Measurements from ENCODE around the gene SCNN1A. TPM values are rescaled to one million over a fixed set of nuclear protein-coding genes. Genes with fewer than 3 reads are reported as not detected.

The SCNN1A gene
- total and polyA plus RNA-seq, 7 donors = 0.82 to 169 (median 7.2) TPM

GRCh38 chr12:6367065-6367968 is 8.0 kb downstream of the SCNN1A start:
- intact Hi-C loops (cut with DNase I) = loop anchor here (2.0 kb wide), 1 partner anchor 15 kb away; no protein-coding TSS in a partner anchor
- H3K4me3 ChIP-seq = no peak overlapping the region
- H3K36me3 ChIP-seq = no peaks in the 10 kb centered on the region
- peak overlapping the region; percentile 25 to 60 (median 32) for H3K27ac ChIP-seq
- H3K4me1 ChIP-seq = peaks cover 0 to 44% (median 20%) of the 10 kb centered on the region in 4 donors
- no peak for DNase-seq
- WGBS, 2 donors = 55 to 57% methylated on average over 11 of the region's 11 CpGs
- TF ChIP-seq CTCF (IDR thresholded peaks at IDR 0.05) (peak in 1 of 4 experiments; percentile 7), POLR2A (IDR thresholded peaks at IDR 0.05) (no peak), EP300 (IDR thresholded peaks at IDR 0.05) (no peak), POLR2AphosphoS5 (IDR thresholded peaks at IDR 0.05) (no peak)
- no peaks in the 10 kb centered on the region for H3K9me3 ChIP-seq
- H3K27me3 ChIP-seq = no peaks in the 10 kb centered on the region

- DNase-seq = no peak
- WGBS, 2 donors = 4 to 15% methylated on average over 15 of the region's 15 CpGs
- intact Hi-C loops (cut with DNase I) = no loop called here
- Histone ChIP-seq H3K4me1 (peaks cover 0 to 41% (median 21%) of the 10 kb centered on the region in 4 donors), H3K9me3 (no peaks in the 10 kb centered on the region), H3K36me3 (no peaks in the 10 kb centered on the region), H3K27ac (peak overlapping the region; percentile 85 to 98 (median 94)), H3K4me3 (peak overlapping the region; percentile 53 to 83 (median 62)), H3K27me3 (no peaks in the 10 kb centered on the region)
- TF ChIP-seq EP300 (IDR thresholded peaks at IDR 0.05) (no peak), POLR2AphosphoS5 (IDR thresholded peaks at IDR 0.05) (peak; percentile 35 to 67 (median 48)), CTCF (IDR thresholded peaks at IDR 0.05) (no peak), POLR2A (IDR thresholded peaks at IDR 0.05) (peak in 1 of 2 donors; percentile 25)
These were observed 11.4 kb downstream of the SCNN1A start for GRCh38 chr12:6364044-6364374.

- 1% methylated on average over 59 of the region's 59 CpGs for WGBS, 2 donors
These were observed 11.9 kb downstream of the SCNN1A start for GRCh38 chr12:6363330-6364043.

GRCh38 chr12:6363010-6363329 is 12.4 kb downstream of the SCNN1A start:
- Histone ChIP-seq H3K36me3 (no peaks in the 10 kb centered on the region), H3K27me3 (no peaks in the 10 kb centered on the region), H3K4me1 (peaks cover 0 to 32% (median 20%) of the 10 kb centered on the region in 4 donors), H3K27ac (peak overlapping the region; percentile 85 to 98 (median 94)), H3K9me3 (no peaks in the 10 kb centered on the region), H3K4me3 (peak overlapping the region; percentile 53 to 83 (median 62))
- intact Hi-C loops (cut with DNase I) = no loop called here
- 17 to 19% methylated on average over 4 of the region's 4 CpGs for WGBS, 2 donors
- no peak for DNase-seq
- no peak for TF ChIP-seq POLR2AphosphoS5 (IDR thresholded peaks at IDR 0.05)
- no peak for TF ChIP-seq CTCF (IDR thresholded peaks at IDR 0.05)
- no peak for TF ChIP-seq EP300 (IDR thresholded peaks at IDR 0.05)
- no peak for TF ChIP-seq POLR2A (IDR thresholded peaks at IDR 0.05)

More at GRCh38 chr12:6363330-6364043, 11.9 kb downstream of the SCNN1A start:
- DNase-seq = peak; percentile 91
- Histone ChIP-seq H3K27ac (peak overlapping the region; percentile 85 to 98 (median 94)), H3K9me3 (no peaks in the 10 kb centered on the region), H3K36me3 (no peaks in the 10 kb centered on the region), H3K4me3 (peak overlapping the region; percentile 53 to 83 (median 62)), H3K27me3 (no peaks in the 10 kb centered on the region), H3K4me1 (peaks cover 0 to 37% (median 21%) of the 10 kb centered on the region in 4 donors)
- intact Hi-C loops (cut with DNase I) = no loop called here
- TF ChIP-seq POLR2AphosphoS5 (IDR thresholded peaks at IDR 0.05) = peak; percentile 68 to 92 (median 90)
- no peak for TF ChIP-seq CTCF (IDR thresholded peaks at IDR 0.05)
- peak in 1 of 2 donors; percentile 42 for TF ChIP-seq POLR2A (IDR thresholded peaks at IDR 0.05)

Data from sigmoid colon (tissue), 7 donors.